Suprapubic skin (tissue), 4 donors: Measurements from ENCODE around the gene OR2G3. TPM values are rescaled to one million over a fixed set of nuclear protein-coding genes. Genes with fewer than 3 reads are reported as not detected.

Source experiments
- DNase-seq, 2 donors: peaks; one replicate each; pipeline ENCODE4 v3.0.0-alpha.2; 2019; ENCODE audit warnings: low spot score in 2 of 2
- H3K27ac ChIP-seq: fragments of 200-600 bp; sonication (generic); one replicate; pipeline ENCODE4 v1.5.1; 2019
- H3K27me3 ChIP-seq: fragments of 200-600 bp; sonication (generic); one replicate; pipeline ENCODE4 v1.5.1; 2019
- H3K36me3 ChIP-seq: fragments of 200-600 bp; sonication (generic); one replicate; pipeline ENCODE4 v1.5.1; 2019
- H3K4me1 ChIP-seq: fragments of 200-600 bp; sonication (generic); one replicate; pipeline ENCODE4 v1.5.1; 2019
- H3K4me3 ChIP-seq: fragments of 200-600 bp; sonication (generic); one replicate; pipeline ENCODE4 v1.5.1; 2019; ENCODE audit warnings: mild to moderate bottlenecking
- H3K9me3 ChIP-seq: fragments of 200-600 bp; sonication (generic); one replicate; pipeline ENCODE4 v1.5.1; 2019
- EP300 ChIP-seq: sonication (generic); formaldehyde crosslinking; IDR thresholded peaks from one replicate; pipeline ENCODE4 v1.6.1; 2017; ENCODE audit warnings: antibody characterized with exemption
- POLR2A ChIP-seq, 2 donors: fragments of 450-650 bp; IDR thresholded peaks; one replicate each; pipeline ENCODE4 v1.6.1; 2017; ENCODE audit warnings: antibody characterized with exemption in 2 of 2, mild to moderate bottlenecking in 2 of 2, moderate library complexity in 2 of 2
- POLR2AphosphoS5 ChIP-seq, 3 donors: sonication (generic); formaldehyde crosslinking; IDR thresholded peaks; one replicate each; pipeline ENCODE4 v1.6.1; 2017; ENCODE audit warnings: antibody characterized with exemption in 3 of 3
- WGBS: methylation state at CpG from one replicate; pipeline ENCODE4 v1.1.5; 2018; 5-methylcytosine and 5-hydroxymethylcytosine counted together
- total RNA-seq, 4 donors: library from RNA; depleted of rRNA; stranded (reverse); fragments of >200 nt; gene quantifications; one replicate each; pipeline ENCODE4 v1.1.0, GENCODE V29; 2016
- TF ChIP-seq, protein P1 (sequence below), 2 donors: fragments of 200-600 bp in 1 of 2; fragments of 450-650 bp in 1 of 2; sonication (generic) in 1 of 2; IDR thresholded peaks; one replicate each; pipeline ENCODE4 v1.5.1; 2016 to 2019; ENCODE audit warnings: antibody characterized with exemption in 2 of 2, mild to moderate bottlenecking in 1 of 2, moderate library complexity in 1 of 2

Gene OR2G3
- total RNA-seq, 4 donors from 2014 or later, result not detected

DNA sequence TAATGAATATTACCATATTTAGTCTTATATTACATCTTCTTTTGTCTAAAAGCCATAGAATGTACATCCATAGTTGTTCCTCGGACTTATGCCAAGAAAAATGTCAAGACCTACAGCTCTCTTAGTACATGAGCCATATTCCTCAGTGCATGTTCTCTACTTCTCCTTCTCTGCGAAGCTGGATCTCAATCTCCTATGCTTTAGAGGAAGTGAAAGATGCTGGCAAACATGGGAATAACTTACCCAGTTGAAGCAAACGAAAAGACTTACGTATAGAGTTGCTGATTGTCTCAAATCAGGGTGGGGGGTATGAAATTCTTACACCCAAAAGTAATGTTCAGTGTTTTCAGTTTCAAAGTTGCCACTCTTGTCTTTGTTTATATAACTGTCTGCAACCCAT, 41.5 kb downstream of the OR2G3 start:
- Histone ChIP-seq H3K9me3 (no peaks in the 10 kb centered on the region), H3K36me3 (no peaks in the 10 kb centered on the region), H3K27me3 (no peaks in the 10 kb centered on the region), H3K4me1 (no peaks in the 10 kb centered on the region), H3K4me3 (no peak overlapping the region), H3K27ac (no peak overlapping the region)
- TF ChIP-seq EP300, result no peak
- 84% methylated on average over 4 of the region's 4 CpGs for WGBS
- DNase-seq, result no peak

DNA sequence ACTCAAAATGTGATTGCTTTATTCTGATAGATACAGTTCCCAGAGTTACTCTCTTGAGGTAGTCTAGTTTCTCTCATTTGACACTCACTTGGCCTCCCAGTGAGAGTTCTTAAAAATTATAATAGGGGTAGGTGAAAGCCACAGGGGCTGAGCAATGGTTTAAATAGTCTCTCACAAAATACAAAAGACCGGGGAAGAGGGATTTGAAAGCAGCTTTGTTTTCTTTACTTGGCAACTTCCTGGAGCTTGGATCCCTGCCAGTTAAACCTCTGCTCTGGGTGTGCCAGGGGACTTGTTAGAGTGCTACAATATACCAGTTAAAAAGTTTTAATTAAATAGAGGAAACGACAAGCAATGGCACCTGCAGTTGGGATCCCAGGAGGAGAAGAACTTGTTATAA, 42.5 kb downstream of the OR2G3 start:
- no peak overlapping the region for H3K27ac ChIP-seq
- H3K9me3 ChIP-seq, result no peaks in the 10 kb centered on the region
- H3K36me3 ChIP-seq, result no peaks in the 10 kb centered on the region
- H3K4me3 ChIP-seq, result no peak overlapping the region
- no peaks in the 10 kb centered on the region for H3K4me1 ChIP-seq
- 7% methylated on average over 2 of the region's 2 CpGs for WGBS
- TF ChIP-seq, protein P1, sequence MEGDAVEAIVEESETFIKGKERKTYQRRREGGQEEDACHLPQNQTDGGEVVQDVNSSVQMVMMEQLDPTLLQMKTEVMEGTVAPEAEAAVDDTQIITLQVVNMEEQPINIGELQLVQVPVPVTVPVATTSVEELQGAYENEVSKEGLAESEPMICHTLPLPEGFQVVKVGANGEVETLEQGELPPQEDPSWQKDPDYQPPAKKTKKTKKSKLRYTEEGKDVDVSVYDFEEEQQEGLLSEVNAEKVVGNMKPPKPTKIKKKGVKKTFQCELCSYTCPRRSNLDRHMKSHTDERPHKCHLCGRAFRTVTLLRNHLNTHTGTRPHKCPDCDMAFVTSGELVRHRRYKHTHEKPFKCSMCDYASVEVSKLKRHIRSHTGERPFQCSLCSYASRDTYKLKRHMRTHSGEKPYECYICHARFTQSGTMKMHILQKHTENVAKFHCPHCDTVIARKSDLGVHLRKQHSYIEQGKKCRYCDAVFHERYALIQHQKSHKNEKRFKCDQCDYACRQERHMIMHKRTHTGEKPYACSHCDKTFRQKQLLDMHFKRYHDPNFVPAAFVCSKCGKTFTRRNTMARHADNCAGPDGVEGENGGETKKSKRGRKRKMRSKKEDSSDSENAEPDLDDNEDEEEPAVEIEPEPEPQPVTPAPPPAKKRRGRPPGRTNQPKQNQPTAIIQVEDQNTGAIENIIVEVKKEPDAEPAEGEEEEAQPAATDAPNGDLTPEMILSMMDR (IDR thresholded peaks at IDR 0.05), result no peak
- TF ChIP-seq POLR2A (IDR thresholded peaks at IDR 0.05), result no peak
- TF ChIP-seq POLR2AphosphoS5 (IDR thresholded peaks at IDR 0.05), result no peak
- TF ChIP-seq EP300, result no peak
- no peaks in the 10 kb centered on the region for H3K27me3 ChIP-seq
- DNase-seq, result no peak

GRCh38 chr1:247653040-247653439, 47.7 kb downstream of the OR2G3 start:
- 88% methylated on average over 1 of the region's 1 CpG for WGBS
- Histone ChIP-seq H3K27me3 (no peaks in the 10 kb centered on the region), H3K27ac (no peak overlapping the region), H3K9me3 (no peaks in the 10 kb centered on the region), H3K4me1 (no peaks in the 10 kb centered on the region), H3K4me3 (no peak overlapping the region), H3K36me3 (no peaks in the 10 kb centered on the region)
- DNase-seq, result no peak
- TF ChIP-seq EP300 (no peak), POLR2AphosphoS5 (IDR thresholded peaks at IDR 0.05) (no peak)
- TF ChIP-seq, protein P1 (IDR thresholded peaks at IDR 0.05), result no peak

Other genes with a start within 250 kb of the OR2G3 start
- 1 to 10 TPM in 3 of 4 donors, under 1 TPM in 1; 0.87 to 1.6 (median 1.3) TPM for gene NLRP3, start 189.4 kb upstream of the OR2G3 start, total RNA-seq
- gene OR2B11, start 147.5 kb upstream of the OR2G3 start, total RNA-seq, result not detected
- not detected for gene OR2C3, start 69.1 kb upstream of the OR2G3 start, total RNA-seq
- not detected for gene GCSAML, start 56.5 kb upstream of the OR2G3 start, total RNA-seq
- gene OR2G2, start 17.2 kb upstream of the OR2G3 start, total RNA-seq, result not detected
- not detected for gene OR13G1, start 74.2 kb downstream of the OR2G3 start, total RNA-seq
- not detected for gene OR6F1, start 111.1 kb downstream of the OR2G3 start, total RNA-seq
- gene OR14K1, start 133.0 kb downstream of the OR2G3 start, total RNA-seq, result under 1 TPM in 1 of 4 donors, not detected in 3; 0.57 TPM
- gene OR14A2, start 142.6 kb downstream of the OR2G3 start, total RNA-seq, result not detected
- not detected for gene OR1C1, start 155.0 kb downstream of the OR2G3 start, total RNA-seq
- gene OR14A16, start 218.5 kb downstream of the OR2G3 start, total RNA-seq, result not detected
- gene OR11L1, start 236.3 kb downstream of the OR2G3 start, total RNA-seq, result not detected